ENCODE data around the gene VSTM2B. TPM values are rescaled to one million over a fixed set of nuclear protein-coding genes. Genes with fewer than 3 reads are reported as not detected.

The VSTM2B gene
- total RNA-seq, 1 experiment from 2014 or later = not detected

DNA sequence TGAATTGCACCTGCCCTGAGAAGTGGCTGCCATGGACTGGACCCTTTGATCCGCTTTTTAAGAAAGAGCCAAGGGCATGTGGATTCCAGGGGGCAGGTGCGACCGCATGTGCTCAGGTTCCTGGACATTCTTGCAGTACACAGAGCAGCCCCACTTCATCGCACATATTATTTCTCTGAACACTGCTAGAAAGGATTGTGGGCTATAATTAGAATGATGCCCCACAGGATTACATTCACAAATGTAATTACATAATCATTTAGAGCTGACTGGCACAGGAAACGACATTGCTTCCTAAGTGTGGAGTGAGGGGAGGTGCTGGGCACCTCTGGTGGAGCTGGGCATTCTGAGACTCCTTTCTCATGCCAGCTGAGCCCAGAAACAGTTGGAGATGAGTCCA lies 37.5 kb upstream of the VSTM2B start:
- ChIA-PET POLR2A (ENCODE audit: unreplicated experiment) (no interaction called here), CTCF (no interaction called here)
- Histone ChIP-seq H4K20me1 (ENCODE audit: insufficient read depth) (no peaks in the 10 kb centered on the region), H3K36me3 (ENCODE audit: low read depth) (no peaks in the 10 kb centered on the region), H3K9me3 (ENCODE audit: insufficient read depth, low read depth) (no peaks in the 10 kb centered on the region), H3K9me2 (ENCODE audit: insufficient read depth) (no peaks in the 10 kb centered on the region), H3K4me1 (replicated peaks; ENCODE audit: insufficient read depth) (no peaks in the 10 kb centered on the region), H3K79me2 (ENCODE audit: low read depth) (no peaks in the 10 kb centered on the region), H3K27me3 (ENCODE audit: insufficient read depth, low read depth) (peaks cover 96% of the 10 kb centered on the region), H2AFZ (no peak overlapping the region), H3F3A (ENCODE audit: insufficient read depth, low read depth) (no peaks in the 10 kb centered on the region), H3K4me3 (no peak overlapping the region), H3K27ac (no peak overlapping the region), H3K4me2 (no peak overlapping the region)
- TF ChIP-seq CTCF (conservative IDR thresholded peaks at IDR 0.05) (no peak), EZH2 (IDR thresholded peaks at IDR 0.05; ENCODE audit: low read depth) (no peak)
- intact Hi-C loops (cut with micrococcal nuclease; ENCODE audit: unreplicated experiment) = no loop called here
- no peak for DNase-seq
- BruUV-seq (replicated peaks) = no TSS peak

GRCh38 chr19:29489172-29489951 lies 36.4 kb upstream of the VSTM2B start:
- POLR2A ChIA-PET (ENCODE audit: unreplicated experiment) = no interaction called here
- Histone ChIP-seq H3K4me3 (no peak overlapping the region), H3F3A (ENCODE audit: insufficient read depth, low read depth) (no peaks in the 10 kb centered on the region), H3K4me2 (no peak overlapping the region), H3K27ac (no peak overlapping the region), H2AFZ (no peak overlapping the region), H3K27me3 (ENCODE audit: insufficient read depth, low read depth) (peaks cover 94% of the 10 kb centered on the region), H3K79me2 (ENCODE audit: low read depth) (no peaks in the 10 kb centered on the region), H3K36me3 (ENCODE audit: low read depth) (no peaks in the 10 kb centered on the region), H3K9me3 (ENCODE audit: insufficient read depth, low read depth) (no peaks in the 10 kb centered on the region), H3K9me2 (ENCODE audit: insufficient read depth) (no peaks in the 10 kb centered on the region), H4K20me1 (ENCODE audit: insufficient read depth) (no peaks in the 10 kb centered on the region), H3K4me1 (replicated peaks; ENCODE audit: insufficient read depth) (no peaks in the 10 kb centered on the region)
- intact Hi-C loops (cut with micrococcal nuclease; ENCODE audit: unreplicated experiment) = no loop called here
- no peak for DNase-seq
- no peak for TF ChIP-seq EZH2 (IDR thresholded peaks at IDR 0.05; ENCODE audit: low read depth)
- no peak for TF ChIP-seq CTCF (conservative IDR thresholded peaks at IDR 0.05)
- CTCF ChIA-PET = no interaction called here
- no TSS peak for BruUV-seq (replicated peaks)

DNA sequence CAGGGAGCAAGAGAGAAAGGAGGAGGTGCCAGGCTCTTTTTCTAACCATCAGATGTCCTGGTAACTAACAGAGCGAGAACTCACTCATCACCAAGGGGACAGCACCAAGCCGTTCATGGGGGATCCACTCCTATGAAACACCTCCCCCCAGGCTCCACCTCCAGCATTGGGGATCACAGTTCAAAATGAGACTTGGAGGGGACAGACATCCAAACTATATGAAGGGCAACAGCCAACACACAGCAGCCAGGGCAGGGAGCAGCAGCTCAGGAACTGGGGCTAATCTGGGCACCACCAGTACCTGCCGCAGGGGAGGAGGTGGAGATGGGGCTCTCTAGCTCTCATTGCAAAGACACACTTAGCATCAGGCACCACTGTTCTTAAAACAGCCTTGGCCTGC lies 34.3 kb upstream of the VSTM2B start:
- intact Hi-C loops (cut with micrococcal nuclease; ENCODE audit: unreplicated experiment) = no loop called here
- Histone ChIP-seq H2AFZ (no peak overlapping the region), H3K4me3 (no peak overlapping the region), H3K36me3 (ENCODE audit: low read depth) (no peaks in the 10 kb centered on the region), H3K27me3 (ENCODE audit: insufficient read depth, low read depth) (peaks cover 90% of the 10 kb centered on the region), H3K4me1 (replicated peaks; ENCODE audit: insufficient read depth) (no peaks in the 10 kb centered on the region), H3K4me2 (no peak overlapping the region), H3K79me2 (ENCODE audit: low read depth) (no peaks in the 10 kb centered on the region), H3K9me2 (ENCODE audit: insufficient read depth) (no peaks in the 10 kb centered on the region), H4K20me1 (ENCODE audit: insufficient read depth) (no peaks in the 10 kb centered on the region), H3F3A (ENCODE audit: insufficient read depth, low read depth) (no peaks in the 10 kb centered on the region), H3K9me3 (ENCODE audit: insufficient read depth, low read depth) (no peaks in the 10 kb centered on the region), H3K27ac (no peak overlapping the region)
- ChIA-PET POLR2A (ENCODE audit: unreplicated experiment) (no interaction called here), CTCF (no interaction called here)
- no TSS peak for BruUV-seq (replicated peaks)
- DNase-seq = no peak
- TF ChIP-seq CTCF (conservative IDR thresholded peaks at IDR 0.05) (no peak), EZH2 (IDR thresholded peaks at IDR 0.05; ENCODE audit: low read depth) (no peak)
